ENCODE data around the gene PRAMEF20.
A peak's percentile ranks its signal among the peaks of the same experiment; 100 is the strongest.
"Not testable (repeated sequence)": the region's sequence is repeated elsewhere in the genome, so short reads cannot be mapped to it uniquely, and the experiment has no call there.

Gene PRAMEF20

GRCh38 chr1:13410150-13410549 lies at the start of gene PRAMEF20:
PRAMEF20 (plus strand) TSS chr1:13410450; CDS start chr1:13416355, 5,905 bp downstream.
- not testable (repeated sequence) for DNase-seq (ENCODE audit: low spot score)

GRCh38 chr1:13362364-13362763 lies 47.9 kb upstream of the PRAMEF20 start:
- not testable (repeated sequence) for DNase-seq (ENCODE audit: low spot score)

GRCh38 chr1:13364928-13365327 lies 45.3 kb upstream of the PRAMEF20 start:
- DNase-seq (ENCODE audit: low spot score), result not testable (repeated sequence)

- not testable (repeated sequence) for DNase-seq (ENCODE audit: low spot score)
Measured at GRCh38 chr1:13366536-13366935, 43.7 kb upstream of the PRAMEF20 start.

- DNase-seq (ENCODE audit: low spot score), result peak; percentile 6
Measured at GRCh38 chr1:13368544-13368943, 41.7 kb upstream of the PRAMEF20 start.

GRCh38 chr1:13378983-13379382 lies 31.3 kb upstream of the PRAMEF20 start:
- not testable (repeated sequence) for DNase-seq (ENCODE audit: low spot score)

- DNase-seq (ENCODE audit: low spot score), result not testable (repeated sequence)
Measured at GRCh38 chr1:13380380-13380779, 29.9 kb upstream of the PRAMEF20 start.

- not testable (repeated sequence) for DNase-seq (ENCODE audit: low spot score)
Measured at GRCh38 chr1:13389332-13389731, 20.9 kb upstream of the PRAMEF20 start, which contains the start of gene PRAMEF17. PRAMEF17 (plus strand) TSS chr1:13389632; CDS start chr1:13389658, 26 bp downstream.

GRCh38 chr1:13393004-13393403 lies 17.2 kb upstream of the PRAMEF20 start:
- DNase-seq (ENCODE audit: low spot score), result not testable (repeated sequence)

GRCh38 chr1:13394761-13395160 lies 15.5 kb upstream of the PRAMEF20 start:
- DNase-seq (ENCODE audit: low spot score), result not testable (repeated sequence)

- DNase-seq (ENCODE audit: low spot score), result not testable (repeated sequence)
Measured at GRCh38 chr1:13395311-13395710, 14.9 kb upstream of the PRAMEF20 start.

- no peak for DNase-seq (ENCODE audit: low spot score)
Measured at GRCh38 chr1:13407811-13408210, 2.4 kb upstream of the PRAMEF20 start.

GRCh38 chr1:13430495-13430894 lies 20.2 kb downstream of the PRAMEF20 start:
- no peak for DNase-seq (ENCODE audit: low spot score)

- no peak for DNase-seq (ENCODE audit: low spot score)
Measured at GRCh38 chr1:13432251-13432650, 22.0 kb downstream of the PRAMEF20 start.

GRCh38 chr1:13433694-13434358 lies 23.6 kb downstream of the PRAMEF20 start:
- not testable (repeated sequence) for DNase-seq (ENCODE audit: low spot score)

- no peak for DNase-seq (ENCODE audit: low spot score)
Measured at GRCh38 chr1:13435458-13435857, 25.2 kb downstream of the PRAMEF20 start.

- DNase-seq (ENCODE audit: low spot score), result not testable (repeated sequence)
Measured at GRCh38 chr1:13439104-13439783, 29.0 kb downstream of the PRAMEF20 start.

GRCh38 chr1:13443335-13443979 lies 33.2 kb downstream of the PRAMEF20 start:
- no peak for DNase-seq (ENCODE audit: low spot score)

- DNase-seq (ENCODE audit: low spot score), result no peak
Measured at GRCh38 chr1:13450204-13450603, 40.0 kb downstream of the PRAMEF20 start.

GRCh38 chr1:13451399-13451965 lies 41.2 kb downstream of the PRAMEF20 start:
- no peak for DNase-seq (ENCODE audit: low spot score)

GRCh38 chr1:13456904-13457532 lies 46.8 kb downstream of the PRAMEF20 start:
- no peak for DNase-seq (ENCODE audit: low spot score)

GRCh38 chr1:13461977-13462376 lies 51.7 kb downstream of the PRAMEF20 start:
- DNase-seq (ENCODE audit: low spot score), result no peak
